Endothelial cell of umbilical vein (primary cell): Measurements from ENCODE around the gene TIPIN. TPM values are rescaled to one million over a fixed set of nuclear protein-coding genes. Genes with fewer than 3 reads are reported as not detected.
A peak's percentile ranks its signal among the peaks of the same experiment; 100 is the strongest.

ENCODE experiments used
- BruUV-seq: library from RNA; stranded (reverse); fragments of 400-500 nt; replicated peaks from 2 replicates; lab custom pipeline; 2021; lab: Mats Ljungman, UMichigan
- CTCF ChIA-PET: fragments of 300-600, 350-600 bp; sonication (Branson Sonifier 250); formaldehyde crosslinking; loops from one replicate; lab custom pipeline; 2021; ENCODE audit warnings: antibody characterized with exemption, inconsistent platforms; lab: Charles Lee
- POLR2A ChIA-PET: fragments of 300-600, 350-600 bp; sonication (Branson Sonifier 250); formaldehyde crosslinking; loops from one replicate; lab custom pipeline; 2021; ENCODE audit warnings: antibody characterized with exemption, inconsistent platforms; lab: Charles Lee
- DNase-seq: peaks from one replicate; pipeline ENCODE4 v3.0.0-alpha.2; 2011; ENCODE audit warnings: low read depth, low spot score
- FAIRE-seq: peaks from 2 replicates; lab custom pipeline; 2011; peaks lifted over from hg19 to GRCh38; lab: Jason Lieb, UNC
- H2AFZ ChIP-seq: 2 replicates; pipeline ENCODE4 v1.6.0; 2012; ENCODE audit warnings: low read depth, low read length, control low read depth, inconsistent platforms
- H3K27ac ChIP-seq: 2 replicates; pipeline ENCODE4 v1.5.1; 2011; ENCODE audit warnings: low read depth, mild to moderate bottlenecking, control low read depth, low read length, moderate library complexity; ENCODE audit not compliant: insufficient read depth
- H3K27me3 ChIP-seq, 2 experiments: 2 replicates each; pipeline versions ENCODE4 v1.6.0 to v1.6.1; 2011; ENCODE audit warnings: low read length in 2 of 2, mixed read lengths in 1 of 2; ENCODE audit not compliant: control insufficient read depth in 2 of 2, insufficient read depth in 2 of 2
- H3K36me3 ChIP-seq, 2 experiments: 2 replicates in 1 of 2; 3 replicates in 1 of 2; pipeline ENCODE4 v1.5.1; 2011; ENCODE audit warnings: low read length in 2 of 2, mild to moderate bottlenecking in 1 of 2, moderate library complexity in 1 of 2; ENCODE audit not compliant: control insufficient read depth in 2 of 2, insufficient read depth in 2 of 2; ENCODE audit errors: extremely low read depth in 1 of 2
- H3K4me1 ChIP-seq: 3 replicates; pipeline ENCODE4 v1.5.1; 2011; ENCODE audit warnings: mild to moderate bottlenecking, low read length; ENCODE audit not compliant: control insufficient read depth, insufficient read depth; ENCODE audit errors: extremely low read depth
- H3K4me2 ChIP-seq: 2 replicates; pipeline ENCODE4 v1.6.1; 2011; ENCODE audit warnings: low read length, control low read depth, mixed read lengths; ENCODE audit not compliant: insufficient read depth
- H3K4me3 ChIP-seq, 3 experiments: fragments of 200-600 bp in 1 of 3; sonication (generic), shearing (Covaris generic) in 1 of 3; replicated peaks in 1 of 3; 2 replicates each; pipeline ENCODE4 v1.5.1; 2011 to 2016; ENCODE audit warnings: control low read depth in 3 of 3, low read length in 3 of 3, mild to moderate bottlenecking in 2 of 3, inconsistent platforms in 1 of 3, low read depth in 1 of 3, moderate library complexity in 1 of 3; ENCODE audit not compliant: insufficient read depth in 1 of 3
- H3K79me2 ChIP-seq: 2 replicates; pipeline ENCODE4 v1.6.0; 2012; ENCODE audit warnings: low read length, inconsistent platforms; ENCODE audit not compliant: control insufficient read depth, insufficient read depth
- H3K9ac ChIP-seq: replicated peaks from 2 replicates; pipeline ENCODE3; 2011; ENCODE audit warnings: low read length, control low read depth; ENCODE audit not compliant: insufficient read depth; ENCODE audit errors: extremely low read depth
- H3K9me1 ChIP-seq: replicated peaks from 3 replicates; pipeline ENCODE4 v1.6.0; 2011; ENCODE audit warnings: mild to moderate bottlenecking, low read length; ENCODE audit not compliant: control insufficient read depth, insufficient read depth; ENCODE audit errors: extremely low read depth
- H3K9me3 ChIP-seq: replicated peaks from 2 replicates; pipeline ENCODE4 v1.5.1; 2012; ENCODE audit warnings: low read length, inconsistent platforms; ENCODE audit not compliant: control insufficient read depth, insufficient read depth
- H4K20me1 ChIP-seq: replicated peaks from 2 replicates; pipeline ENCODE3; 2011; ENCODE audit warnings: mild to moderate bottlenecking, low read length; ENCODE audit not compliant: control insufficient read depth, insufficient read depth; ENCODE audit errors: extremely low read depth
- CTCF ChIP-seq, 2 donors: IDR thresholded peaks; 1 replicate in 1 of 2; 2 replicates in 1 of 2; pipeline ENCODE4 v1.5.1; 2011; ENCODE audit warnings: low read length in 2 of 2, mild to moderate bottlenecking in 2 of 2, moderate library complexity in 2 of 2, control low read depth in 1 of 2, inconsistent platforms in 1 of 2, low read depth in 1 of 2; ENCODE audit not compliant: insufficient read depth in 1 of 2; ENCODE audit errors: extremely low read depth in 1 of 2
- EZH2 ChIP-seq: IDR thresholded peaks from 2 replicates; pipeline ENCODE4 v1.6.1; 2012; ENCODE audit warnings: borderline replicate concordance, low read depth, mild to moderate bottlenecking, moderate library complexity, low read length, inconsistent platforms; ENCODE audit not compliant: severe bottlenecking
- FOS ChIP-seq: IDR thresholded peaks from 2 replicates; pipeline ENCODE4 v1.6.1; 2011; ENCODE audit warnings: mild to moderate bottlenecking, low read length, moderate library complexity, borderline replicate concordance; ENCODE audit not compliant: insufficient read depth
- GATA2 ChIP-seq: IDR thresholded peaks from 2 replicates; pipeline ENCODE4 v1.7.0; 2011; ENCODE audit warnings: low read depth, mild to moderate bottlenecking, moderate library complexity, mixed read lengths, low read length; ENCODE audit not compliant: insufficient read length, insufficient read depth
- JUN ChIP-seq: IDR thresholded peaks from 2 replicates; pipeline ENCODE4 v1.6.1; 2011; ENCODE audit warnings: borderline replicate concordance, low read depth; ENCODE audit not compliant: insufficient read length, insufficient read depth
- MYC ChIP-seq: IDR thresholded peaks from one replicate; pipeline ENCODE4 v1.6.1; 2011; ENCODE audit warnings: mild to moderate bottlenecking, low read depth, low read length
- POLR2A ChIP-seq: IDR thresholded peaks from 2 replicates; pipeline ENCODE4 v1.6.1; 2012; ENCODE audit warnings: low read depth, mild to moderate bottlenecking, control low read depth, low read length
- POLR2AphosphoS5 ChIP-seq: IDR thresholded peaks from 2 replicates; pipeline ENCODE4 v1.6.1; 2012; ENCODE audit warnings: low read depth, mild to moderate bottlenecking, control low read depth, low read length, moderate library complexity; ENCODE audit not compliant: insufficient read depth
- dilution Hi-C: fragments of 300-500 bp; cut with MboI; formaldehyde crosslinking; loops from one replicate; pipeline ENCODE4 v1.15.0; 2019; ENCODE audit warnings: low sequenced_read_pairs; ENCODE audit not compliant: extremely low pct_ligation_motif_present
- intact Hi-C: fragments of 100-400 bp; cut with micrococcal nuclease; formaldehyde crosslinking; loops from one replicate; pipeline ENCODE4 v1.10.0; 2022
- polyA plus RNA-seq, 4 experiments: library from polyadenylated mRNA; depleted of rRNA in 3 of 4; stranded (reverse) in 3 of 4; unstranded in 1 of 4; fragments of >200 nt; gene quantifications; 2 replicates each; pipeline versions ENCODE4 v1.2.1 to v1.2.3, GENCODE V29; 2011 to 2012; ENCODE audit warnings: missing spikeins in 1 of 4
- total RNA-seq: library from RNA; stranded (reverse); gene quantifications from 2 replicates; pipeline ENCODE4 v1.2.3, GENCODE V29; 2021
- TF ChIP-seq, protein P1 (sequence below): IDR thresholded peaks from 2 replicates; pipeline ENCODE4 v1.6.1; 2011; ENCODE audit not compliant: insufficient read depth, insufficient read length

Gene TIPIN
- total and polyA plus RNA-seq, 2 donors (not counting 3 experiments of a cell fraction or from before 2014, with no cell fraction given), result 3.6 to 15.4 TPM

DNA sequence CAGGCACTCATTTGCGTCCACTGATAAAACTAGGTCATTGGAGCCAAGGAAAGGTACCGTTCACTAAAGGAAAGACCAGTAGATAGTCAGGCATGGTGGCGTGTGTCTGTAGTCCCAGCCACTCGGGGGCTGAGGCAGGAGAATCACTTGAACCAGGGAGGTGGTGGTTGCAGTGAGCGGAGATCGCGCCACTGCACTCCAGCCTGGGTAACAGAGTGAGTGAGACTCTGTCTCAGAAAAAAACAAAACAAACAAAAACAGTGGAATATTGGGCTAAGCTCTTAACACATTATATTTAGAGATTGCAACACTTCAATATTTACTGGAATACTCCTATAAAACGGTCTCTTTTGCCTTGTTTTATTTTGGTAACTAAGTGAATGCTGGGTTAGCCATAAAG, 47.6 kb upstream of the TIPIN start:
- no peak overlapping the region for H3K4me3 ChIP-seq
- ChIA-PET POLR2A (no interaction called here), CTCF (interaction anchor here (0.6 to 4.2 kb wide), 9 partner anchors 10 to 112 kb away, joined by 3 to 51 read pairs (median 4); partner anchors contain the start of genes MAP2K1 and SNAPC5)
- no peaks in the 10 kb centered on the region for H3K9me1 ChIP-seq
- dilution Hi-C loops, result loop anchor here (25.0 kb wide), 1 partner anchor 92 kb away; no protein-coding TSS in a partner anchor
- H3K4me1 ChIP-seq, result peaks cover 35% of the 10 kb centered on the region
- FAIRE-seq (no peak), DNase-seq (no peak)
- H3K9ac ChIP-seq, result no peak overlapping the region
- H2AFZ ChIP-seq, result no peak overlapping the region
- TF ChIP-seq POLR2AphosphoS5 (no peak), CTCF (IDR thresholded peaks at IDR 0.05; ENCODE audit: extremely low read depth in 1 of 2, insufficient read depth in 1 of 2, low read depth in 1 of 2, low read length in 2 of 2) (no peak), JUN (no peak), FOS (no peak), POLR2A (no peak), EZH2 (no peak), MYC (no peak), GATA2 (no peak)
- TF ChIP-seq, protein P1, sequence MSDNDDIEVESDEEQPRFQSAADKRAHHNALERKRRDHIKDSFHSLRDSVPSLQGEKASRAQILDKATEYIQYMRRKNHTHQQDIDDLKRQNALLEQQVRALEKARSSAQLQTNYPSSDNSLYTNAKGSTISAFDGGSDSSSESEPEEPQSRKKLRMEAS, result no peak
- intact Hi-C loops, result no loop called here
- no peaks in the 10 kb centered on the region for H3K36me3 ChIP-seq
- H4K20me1 ChIP-seq, result peaks cover 2% of the 10 kb centered on the region
- H3K27ac ChIP-seq, result peak overlapping the region; percentile 15
- peak overlapping the region; percentile 69 for H3K4me2 ChIP-seq
- no TSS peak for BruUV-seq
- no peaks in the 10 kb centered on the region for H3K9me3 ChIP-seq
- peaks cover 91% of the 10 kb centered on the region for H3K79me2 ChIP-seq
- H3K27me3 ChIP-seq, result no peaks in the 10 kb centered on the region
